ENCODE results near the gene OXNAD1.

The OXNAD1 gene

DNA sequence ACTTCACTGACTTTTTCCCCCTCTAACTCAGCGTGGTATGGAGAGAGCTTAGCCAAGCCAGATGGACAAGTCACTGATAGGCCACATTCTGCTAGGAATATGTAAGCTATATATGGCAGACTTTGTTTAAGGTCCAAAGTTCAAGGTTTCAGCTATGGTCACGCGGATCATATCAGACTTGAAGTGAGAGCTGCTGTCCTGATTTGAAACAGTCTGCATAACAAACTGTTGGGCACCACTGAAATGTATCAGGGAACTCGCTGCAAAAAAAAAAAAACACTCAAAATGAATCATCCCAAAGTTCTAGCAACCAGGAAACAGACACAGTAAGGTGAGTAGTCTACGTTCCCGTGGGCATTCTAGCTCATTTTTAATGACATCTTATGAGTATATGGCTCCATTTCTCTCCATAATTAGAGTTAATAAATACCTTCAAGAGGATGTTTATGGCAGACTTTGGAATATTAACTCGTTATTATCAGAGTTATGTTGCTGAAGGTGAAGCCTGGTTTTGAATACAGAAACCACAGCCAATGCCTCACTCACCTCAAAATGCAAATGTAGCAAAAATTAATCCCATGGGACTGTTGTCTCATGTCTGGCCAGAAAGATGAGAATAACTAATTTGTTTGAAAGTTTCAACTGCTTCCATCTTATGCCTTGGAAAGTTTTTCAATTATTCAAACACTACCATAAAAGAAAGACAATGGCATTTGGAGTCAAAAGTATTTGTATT lies 12.6 kb upstream of the OXNAD1 start:
- TF ChIP-seq, protein P1, sequence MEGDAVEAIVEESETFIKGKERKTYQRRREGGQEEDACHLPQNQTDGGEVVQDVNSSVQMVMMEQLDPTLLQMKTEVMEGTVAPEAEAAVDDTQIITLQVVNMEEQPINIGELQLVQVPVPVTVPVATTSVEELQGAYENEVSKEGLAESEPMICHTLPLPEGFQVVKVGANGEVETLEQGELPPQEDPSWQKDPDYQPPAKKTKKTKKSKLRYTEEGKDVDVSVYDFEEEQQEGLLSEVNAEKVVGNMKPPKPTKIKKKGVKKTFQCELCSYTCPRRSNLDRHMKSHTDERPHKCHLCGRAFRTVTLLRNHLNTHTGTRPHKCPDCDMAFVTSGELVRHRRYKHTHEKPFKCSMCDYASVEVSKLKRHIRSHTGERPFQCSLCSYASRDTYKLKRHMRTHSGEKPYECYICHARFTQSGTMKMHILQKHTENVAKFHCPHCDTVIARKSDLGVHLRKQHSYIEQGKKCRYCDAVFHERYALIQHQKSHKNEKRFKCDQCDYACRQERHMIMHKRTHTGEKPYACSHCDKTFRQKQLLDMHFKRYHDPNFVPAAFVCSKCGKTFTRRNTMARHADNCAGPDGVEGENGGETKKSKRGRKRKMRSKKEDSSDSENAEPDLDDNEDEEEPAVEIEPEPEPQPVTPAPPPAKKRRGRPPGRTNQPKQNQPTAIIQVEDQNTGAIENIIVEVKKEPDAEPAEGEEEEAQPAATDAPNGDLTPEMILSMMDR (IDR thresholded peaks at IDR 0.05), result no peak
- no peak overlapping the region for H3K4me2 ChIP-seq (ENCODE audit: low read length)
- H3K27ac ChIP-seq, result no peak overlapping the region

DNA sequence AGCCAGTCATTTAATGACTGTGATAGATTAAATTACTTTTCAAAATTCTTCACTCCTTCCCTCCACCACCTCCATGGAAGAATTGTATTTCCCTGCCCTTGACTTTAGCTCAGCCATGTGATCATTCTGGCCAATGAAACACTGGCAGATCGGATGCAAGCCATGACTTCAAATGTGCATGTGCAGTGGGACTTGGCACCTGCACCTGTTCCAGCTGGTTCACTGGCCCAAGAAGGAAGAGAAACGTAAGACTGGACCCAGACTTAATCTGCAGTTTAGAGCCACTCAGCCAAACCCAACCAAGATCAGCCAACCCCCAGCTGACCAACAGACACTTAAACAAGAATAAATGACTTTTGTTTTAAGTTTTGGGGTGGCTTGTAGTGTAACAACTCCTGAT lies 12.0 kb upstream of the OXNAD1 start:
- Histone ChIP-seq H3K9me3 (ENCODE audit: control insufficient read depth, low read length) (no peaks in the 10 kb centered on the region), H3K36me3 (ENCODE audit: control insufficient read depth, insufficient read depth, low read length) (no peaks in the 10 kb centered on the region), H3K27ac (no peak overlapping the region), H2AFZ (no peak overlapping the region), H3K27me3 (ENCODE audit: control insufficient read depth, insufficient read depth, low read length) (no peaks in the 10 kb centered on the region), H3K9ac (no peak overlapping the region), H3K4me2 (ENCODE audit: low read length) (no peak overlapping the region), H3K4me3 (ENCODE audit: low read depth, low read length) (no peak overlapping the region), H3K79me2 (no peaks in the 10 kb centered on the region), H3K4me1 (no peaks in the 10 kb centered on the region)
- TF ChIP-seq, protein P1 (IDR thresholded peaks at IDR 0.05), result no peak

More for the DNA sequence above, 12.6 kb upstream of the OXNAD1 start:
- Histone ChIP-seq H3K36me3 (ENCODE audit: control insufficient read depth, insufficient read depth, low read length) (no peaks in the 10 kb centered on the region), H3K9ac (no peak overlapping the region), H3K4me3 (ENCODE audit: low read depth, low read length) (no peak overlapping the region), H3K9me3 (ENCODE audit: control insufficient read depth, low read length) (no peaks in the 10 kb centered on the region), H2AFZ (no peak overlapping the region), H3K79me2 (no peaks in the 10 kb centered on the region), H3K27me3 (ENCODE audit: control insufficient read depth, insufficient read depth, low read length) (no peaks in the 10 kb centered on the region), H3K4me1 (no peaks in the 10 kb centered on the region)

DNA sequence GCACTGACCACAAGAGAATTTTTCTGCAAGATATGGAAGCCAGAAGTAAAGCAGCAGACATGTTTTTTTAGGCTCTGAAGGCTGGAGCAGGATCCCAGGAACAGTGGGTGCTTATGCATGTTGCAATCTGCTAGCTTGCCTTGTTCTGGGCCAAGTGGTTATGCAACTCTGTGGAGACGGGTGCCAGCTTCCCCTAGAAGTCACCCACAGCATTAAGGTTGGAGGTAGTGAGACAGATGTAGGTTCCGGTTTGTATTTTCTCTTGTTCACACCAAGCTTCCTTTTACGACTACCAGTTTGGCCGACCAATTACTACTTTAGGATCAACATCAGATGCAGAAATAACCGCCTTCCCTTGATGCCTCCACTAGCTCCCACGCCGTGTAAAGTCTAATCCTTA lies 11.4 kb upstream of the OXNAD1 start:
- TF ChIP-seq, protein P1 (IDR thresholded peaks at IDR 0.05), result no peak
- Histone ChIP-seq H3K27me3 (ENCODE audit: control insufficient read depth, insufficient read depth, low read length) (no peaks in the 10 kb centered on the region), H3K4me2 (ENCODE audit: low read length) (no peak overlapping the region), H3K9ac (no peak overlapping the region), H3K79me2 (no peaks in the 10 kb centered on the region), H3K9me3 (ENCODE audit: control insufficient read depth, low read length) (no peaks in the 10 kb centered on the region), H3K27ac (no peak overlapping the region), H3K4me3 (ENCODE audit: low read depth, low read length) (no peak overlapping the region), H3K36me3 (ENCODE audit: control insufficient read depth, insufficient read depth, low read length) (no peaks in the 10 kb centered on the region), H3K4me1 (no peaks in the 10 kb centered on the region), H2AFZ (no peak overlapping the region)

DNA sequence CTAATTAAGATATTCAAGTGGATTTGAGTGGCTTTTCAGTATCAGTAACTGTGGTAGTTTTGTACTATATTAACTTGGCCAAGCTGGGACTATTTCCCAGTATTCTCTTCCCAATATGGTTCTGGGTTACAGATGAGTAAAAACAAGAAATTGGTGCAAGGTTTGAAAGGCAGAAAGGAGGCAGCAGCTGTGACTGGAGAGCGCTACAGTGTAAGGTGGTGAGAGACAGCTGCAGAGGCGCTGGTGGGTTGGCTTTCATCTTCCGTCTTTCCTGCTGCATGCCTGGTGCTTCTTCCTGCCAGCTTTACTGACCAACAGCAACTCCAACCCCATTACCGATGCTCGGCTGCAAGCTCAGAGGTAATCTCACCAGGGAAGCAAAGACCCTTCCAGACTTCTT lies 10.1 kb upstream of the OXNAD1 start:
- H3K4me2 ChIP-seq (ENCODE audit: low read length), result no peak overlapping the region
- no peaks in the 10 kb centered on the region for H3K4me1 ChIP-seq
- H3K4me3 ChIP-seq (ENCODE audit: low read depth, low read length), result no peak overlapping the region
- H2AFZ ChIP-seq, result no peak overlapping the region
- no peaks in the 10 kb centered on the region for H3K27me3 ChIP-seq (ENCODE audit: control insufficient read depth, insufficient read depth, low read length)
- no peak overlapping the region for H3K9ac ChIP-seq
- H3K79me2 ChIP-seq, result no peaks in the 10 kb centered on the region
- H3K36me3 ChIP-seq (ENCODE audit: control insufficient read depth, insufficient read depth, low read length), result no peaks in the 10 kb centered on the region
- no peaks in the 10 kb centered on the region for H3K9me3 ChIP-seq (ENCODE audit: control insufficient read depth, low read length)
- H3K27ac ChIP-seq, result no peak overlapping the region
- TF ChIP-seq, protein P1 (IDR thresholded peaks at IDR 0.05), result no peak

DNA sequence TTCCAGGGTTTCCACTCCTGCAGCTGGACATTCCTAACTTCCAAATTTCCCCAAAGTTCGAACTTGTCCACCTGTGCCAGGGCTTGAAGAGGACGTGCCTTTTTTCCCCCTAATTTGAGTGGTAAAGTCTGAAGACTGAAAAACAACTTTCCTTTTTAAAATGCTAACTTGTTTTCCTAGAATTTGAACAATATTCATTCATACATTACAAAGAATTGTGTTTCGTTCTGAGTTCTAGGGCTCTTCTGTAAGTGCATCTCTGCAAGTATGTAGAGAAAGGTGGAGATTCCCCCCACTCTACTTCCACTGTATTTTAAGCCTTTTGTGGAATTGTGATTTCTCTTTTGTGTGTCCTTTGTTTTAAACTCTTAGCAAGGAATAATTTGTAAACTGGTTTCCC lies 9.7 kb upstream of the OXNAD1 start:
- no peak overlapping the region for H3K9ac ChIP-seq
- no peaks in the 10 kb centered on the region for H3K9me3 ChIP-seq (ENCODE audit: control insufficient read depth, low read length)
- TF ChIP-seq, protein P1 (IDR thresholded peaks at IDR 0.05), result no peak
- H3K79me2 ChIP-seq, result no peaks in the 10 kb centered on the region
- H3K27ac ChIP-seq, result no peak overlapping the region
- H3K36me3 ChIP-seq (ENCODE audit: control insufficient read depth, insufficient read depth, low read length), result no peaks in the 10 kb centered on the region
- H2AFZ ChIP-seq, result no peak overlapping the region
- H3K27me3 ChIP-seq (ENCODE audit: control insufficient read depth, insufficient read depth, low read length), result no peaks in the 10 kb centered on the region
- no peak overlapping the region for H3K4me2 ChIP-seq (ENCODE audit: low read length)
- no peak overlapping the region for H3K4me3 ChIP-seq (ENCODE audit: low read depth, low read length)
- H3K4me1 ChIP-seq, result no peaks in the 10 kb centered on the region
